GM21360 (cell line): ENCODE measurements around the gene TIMP3.

Experiments used
- ATAC-seq: cut with Tn5 transposase; IDR thresholded peaks from one replicate; pipeline ENCODE4 v1.9.1; 2021; ENCODE audit warnings: mild to moderate bottlenecking, moderate library complexity; ENCODE audit not compliant: unreplicated experiment

The TIMP3 gene

GRCh38 chr22:32805361-32805881 lies 3.9 kb downstream of the TIMP3 start:
- no peak for ATAC-seq

- ATAC-seq, result no peak
Measured at GRCh38 chr22:32806296-32806695, 4.8 kb downstream of the TIMP3 start.

GRCh38 chr22:32808038-32808445 lies 6.5 kb downstream of the TIMP3 start:
- ATAC-seq, result no peak

- ATAC-seq, result no peak
Measured at GRCh38 chr22:32809786-32810554, 8.5 kb downstream of the TIMP3 start.

- no peak for ATAC-seq
Measured at GRCh38 chr22:32810555-32811133, 9.1 kb downstream of the TIMP3 start.

- no peak for ATAC-seq
Measured at GRCh38 chr22:32811788-32812545, 10.5 kb downstream of the TIMP3 start.

GRCh38 chr22:32814285-32814860 lies 12.9 kb downstream of the TIMP3 start:
- no peak for ATAC-seq

- ATAC-seq, result no peak
Measured at GRCh38 chr22:32815059-32815458, 13.6 kb downstream of the TIMP3 start.

GRCh38 chr22:32815943-32816342 lies 14.4 kb downstream of the TIMP3 start:
- ATAC-seq, result no peak

GRCh38 chr22:32817137-32817730 lies 15.7 kb downstream of the TIMP3 start:
- ATAC-seq, result no peak

- no peak for ATAC-seq
Measured at GRCh38 chr22:32818446-32819115, 17.1 kb downstream of the TIMP3 start.

- no peak for ATAC-seq
Measured at GRCh38 chr22:32819120-32819519, 17.6 kb downstream of the TIMP3 start.

- no peak for ATAC-seq
Measured at GRCh38 chr22:32820131-32821119, 18.9 kb downstream of the TIMP3 start.

GRCh38 chr22:32822179-32822877 lies 20.8 kb downstream of the TIMP3 start:
- no peak for ATAC-seq

- ATAC-seq, result no peak
Measured at GRCh38 chr22:32823024-32823730, 21.7 kb downstream of the TIMP3 start.

GRCh38 chr22:32824531-32825312 lies 23.2 kb downstream of the TIMP3 start:
- ATAC-seq, result no peak

- no peak for ATAC-seq
Measured at GRCh38 chr22:32826537-32826936, 25.0 kb downstream of the TIMP3 start.
